ENCODE results near the gene SECISBP2.

The SECISBP2 gene

DNA sequence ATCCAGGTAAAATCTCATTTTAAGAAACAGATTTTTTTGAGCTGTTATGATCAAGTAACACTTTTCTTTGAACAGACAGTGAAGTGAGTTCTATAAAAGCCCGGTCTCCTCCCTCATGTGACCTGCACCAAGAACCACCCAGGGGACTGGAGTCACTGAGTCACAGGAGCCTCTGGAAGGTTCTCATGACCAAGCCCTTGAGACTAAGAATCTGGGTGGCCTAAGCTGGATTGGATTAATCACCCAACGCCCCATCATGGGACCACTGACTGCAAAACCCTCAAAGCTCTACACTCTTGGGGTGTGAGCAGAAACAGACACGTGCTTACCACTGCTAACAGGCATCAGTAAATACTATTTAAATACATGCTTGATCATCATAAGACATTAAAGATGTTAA lies 48.4 kb downstream of the SECISBP2 start (continued):
- TF ChIP-seq, protein P1, sequence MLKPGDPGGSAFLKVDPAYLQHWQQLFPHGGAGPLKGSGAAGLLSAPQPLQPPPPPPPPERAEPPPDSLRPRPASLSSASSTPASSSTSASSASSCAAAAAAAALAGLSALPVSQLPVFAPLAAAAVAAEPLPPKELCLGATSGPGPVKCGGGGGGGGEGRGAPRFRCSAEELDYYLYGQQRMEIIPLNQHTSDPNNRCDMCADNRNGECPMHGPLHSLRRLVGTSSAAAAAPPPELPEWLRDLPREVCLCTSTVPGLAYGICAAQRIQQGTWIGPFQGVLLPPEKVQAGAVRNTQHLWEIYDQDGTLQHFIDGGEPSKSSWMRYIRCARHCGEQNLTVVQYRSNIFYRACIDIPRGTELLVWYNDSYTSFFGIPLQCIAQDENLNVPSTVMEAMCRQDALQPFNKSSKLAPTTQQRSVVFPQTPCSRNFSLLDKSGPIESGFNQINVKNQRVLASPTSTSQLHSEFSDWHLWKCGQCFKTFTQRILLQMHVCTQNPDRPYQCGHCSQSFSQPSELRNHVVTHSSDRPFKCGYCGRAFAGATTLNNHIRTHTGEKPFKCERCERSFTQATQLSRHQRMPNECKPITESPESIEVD (tag by site-specific recombination; IDR thresholded peaks at IDR 0.05), result no peak
- no peak for TF ChIP-seq GFI1B (tag by site-specific recombination; IDR thresholded peaks at IDR 0.05)
- no peak for TF ChIP-seq ZNF10 (tag by site-specific recombination; IDR thresholded peaks at IDR 0.05)

DNA sequence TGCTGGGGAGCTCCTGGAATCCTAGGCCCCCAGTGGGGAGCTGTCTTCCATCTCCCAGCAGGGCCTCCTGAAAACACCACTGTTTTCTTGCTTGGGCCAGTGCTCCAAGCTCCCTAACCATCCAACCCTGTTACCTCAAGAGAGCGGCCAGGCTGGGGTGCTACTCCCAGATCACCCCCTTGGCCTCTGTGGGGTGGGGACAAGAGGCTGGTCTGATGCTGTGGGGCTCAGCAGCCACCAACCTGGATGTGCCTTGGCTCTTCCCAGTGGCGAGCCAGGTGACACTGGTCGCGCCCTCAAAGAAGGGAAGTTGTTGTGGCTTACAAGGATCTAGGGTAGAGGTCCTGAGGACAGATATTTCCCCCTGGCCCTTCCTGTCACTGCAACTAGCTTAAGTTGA lies 49.0 kb downstream of the SECISBP2 start:
- H3K9me3 ChIP-seq (ENCODE audit: control insufficient read depth, insufficient read depth, low read depth, low read length), result no peaks in the 10 kb centered on the region
- H3K36me3 ChIP-seq (ENCODE audit: control insufficient read depth in 2 of 2, insufficient read depth in 1 of 2, low read length in 2 of 2), result peaks cover 0 to 10% of the 10 kb centered on the region in 2 experiments; a peak in 2 of 3 replicates
- no peaks in the 10 kb centered on the region for H3K4me1 ChIP-seq (ENCODE audit: control insufficient read depth, insufficient read depth, low read length)
- TF ChIP-seq KLF10 (tag by site-specific recombination; IDR thresholded peaks at IDR 0.05) (no peak), ZNF112 (tag by site-specific recombination; IDR thresholded peaks at IDR 0.05) (no peak), GFI1B (tag by site-specific recombination; IDR thresholded peaks at IDR 0.05) (no peak)
- TF ChIP-seq, protein P2, sequence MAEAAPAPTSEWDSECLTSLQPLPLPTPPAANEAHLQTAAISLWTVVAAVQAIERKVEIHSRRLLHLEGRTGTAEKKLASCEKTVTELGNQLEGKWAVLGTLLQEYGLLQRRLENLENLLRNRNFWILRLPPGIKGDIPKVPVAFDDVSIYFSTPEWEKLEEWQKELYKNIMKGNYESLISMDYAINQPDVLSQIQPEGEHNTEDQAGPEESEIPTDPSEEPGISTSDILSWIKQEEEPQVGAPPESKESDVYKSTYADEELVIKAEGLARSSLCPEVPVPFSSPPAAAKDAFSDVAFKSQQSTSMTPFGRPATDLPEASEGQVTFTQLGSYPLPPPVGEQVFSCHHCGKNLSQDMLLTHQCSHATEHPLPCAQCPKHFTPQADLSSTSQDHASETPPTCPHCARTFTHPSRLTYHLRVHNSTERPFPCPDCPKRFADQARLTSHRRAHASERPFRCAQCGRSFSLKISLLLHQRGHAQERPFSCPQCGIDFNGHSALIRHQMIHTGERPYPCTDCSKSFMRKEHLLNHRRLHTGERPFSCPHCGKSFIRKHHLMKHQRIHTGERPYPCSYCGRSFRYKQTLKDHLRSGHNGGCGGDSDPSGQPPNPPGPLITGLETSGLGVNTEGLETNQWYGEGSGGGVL (tag by site-specific recombination; IDR thresholded peaks at IDR 0.05), result no peak
- CTCF ChIA-PET, result interaction anchor here (0.6 kb wide), 1 partner anchor 1084 kb away, joined by 5 read pairs; no protein-coding TSS in a partner anchor
- H3K27ac ChIP-seq (ENCODE audit: extremely low read depth, low read depth, low read length), result no peak overlapping the region
- POLR2A ChIA-PET, result no interaction called here
- H3K4me3 ChIP-seq (ENCODE audit: low read depth, low read length), result no peak overlapping the region

DNA sequence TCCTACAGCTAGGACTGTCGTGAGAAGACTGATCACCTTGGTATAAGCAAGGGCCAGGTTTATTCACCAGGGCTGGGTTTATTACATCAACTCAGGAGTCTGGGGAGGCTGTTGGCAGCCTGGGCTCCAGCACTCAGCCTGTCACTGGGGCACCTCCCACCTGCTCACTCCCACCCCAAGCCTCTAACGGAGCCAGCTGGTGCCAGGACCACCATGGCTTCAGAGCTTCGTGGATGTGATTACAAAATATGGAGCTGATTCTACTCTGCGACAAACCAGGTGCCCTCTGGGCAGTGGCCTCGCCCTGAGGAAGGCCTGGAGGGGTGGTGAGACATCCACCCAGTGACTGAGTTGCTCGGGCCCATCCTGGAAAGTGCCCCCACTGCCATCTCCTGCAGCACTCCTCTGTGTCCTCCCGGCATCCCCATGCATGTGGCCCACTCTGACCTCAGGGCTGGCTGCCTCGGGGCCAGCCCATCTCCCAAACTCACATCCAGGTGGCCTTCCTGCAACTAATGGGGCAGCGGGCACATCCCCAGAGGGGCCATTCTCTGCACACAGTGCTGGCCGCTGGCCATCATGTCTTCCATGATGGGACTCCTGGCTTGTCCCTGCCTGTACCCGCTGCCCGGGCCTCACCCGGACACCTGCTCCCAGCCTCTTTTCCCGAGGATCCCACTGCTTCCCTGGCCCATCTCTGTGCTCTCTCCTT lies 49.6 kb downstream of the SECISBP2 start:
- ChIA-PET CTCF (interaction anchor here (1.6 kb wide), 1 partner anchor 180 kb away, joined by 6 read pairs; no protein-coding TSS in a partner anchor), POLR2A (no interaction called here)
- no peaks in the 10 kb centered on the region for H3K4me1 ChIP-seq (ENCODE audit: control insufficient read depth, insufficient read depth, low read length)
- no peak overlapping the region for H3K27ac ChIP-seq (ENCODE audit: extremely low read depth, low read depth, low read length)
- no peaks in the 10 kb centered on the region for H3K9me3 ChIP-seq (ENCODE audit: control insufficient read depth, insufficient read depth, low read depth, low read length)
- H3K36me3 ChIP-seq (ENCODE audit: control insufficient read depth in 2 of 2, insufficient read depth in 1 of 2, low read length in 2 of 2), result peaks cover 0 to 6% of the 10 kb centered on the region in 2 experiments; a peak in 2 of 3 replicates
- H3K4me3 ChIP-seq (ENCODE audit: low read depth, low read length), result no peak overlapping the region
- TF ChIP-seq ZNF747 (tag by site-specific recombination; IDR thresholded peaks at IDR 0.05) (no peak), HOXA7 (CRISPR knock-in tag; IDR thresholded peaks at IDR 0.05; ENCODE audit: borderline replicate concordance) (no peak)

DNA sequence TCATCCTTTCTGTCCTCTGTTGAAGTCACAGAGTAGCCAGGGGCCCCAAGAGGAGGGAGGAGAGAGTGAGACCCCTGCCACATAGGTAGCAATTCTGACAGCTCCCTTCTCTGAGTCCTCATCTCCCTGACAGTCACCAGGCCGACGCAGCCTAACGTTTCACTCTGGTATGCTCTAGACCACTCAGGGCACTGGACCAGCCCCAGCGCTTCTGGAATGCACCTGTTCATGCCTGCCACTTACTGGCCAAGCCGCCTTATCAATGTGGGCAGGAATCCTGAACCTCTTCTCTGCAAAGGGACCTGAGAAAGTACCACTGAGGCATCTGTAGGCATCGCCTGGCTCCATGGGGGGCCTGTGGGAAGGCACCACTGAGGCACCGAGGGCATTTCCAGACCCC lies 50.2 kb downstream of the SECISBP2 start:
- ChIA-PET CTCF (interaction anchor here (1.6 kb wide), 1 partner anchor 180 kb away, joined by 6 read pairs; no protein-coding TSS in a partner anchor), POLR2A (no interaction called here)
- Histone ChIP-seq H3K4me1 (ENCODE audit: control insufficient read depth, insufficient read depth, low read length) (no peaks in the 10 kb centered on the region), H3K9me3 (ENCODE audit: control insufficient read depth, insufficient read depth, low read depth, low read length) (no peaks in the 10 kb centered on the region), H3K4me3 (ENCODE audit: low read depth, low read length) (no peak overlapping the region), H3K27ac (ENCODE audit: extremely low read depth, low read depth, low read length) (no peak overlapping the region), H3K36me3 (ENCODE audit: control insufficient read depth in 2 of 2, insufficient read depth in 1 of 2, low read length in 2 of 2) (peaks cover 0 to 5% of the 10 kb centered on the region in 2 experiments; a peak in 2 of 3 replicates)
- TF ChIP-seq ZNF112 (tag by site-specific recombination; IDR thresholded peaks at IDR 0.05), result no peak
- TF ChIP-seq ZBTB20 (tag by site-specific recombination; IDR thresholded peaks at IDR 0.05), result no peak
- TF ChIP-seq MEIS1 (CRISPR knock-in tag; IDR thresholded peaks at IDR 0.05; ENCODE audit: borderline replicate concordance), result no peak
- TF ChIP-seq, protein P3, sequence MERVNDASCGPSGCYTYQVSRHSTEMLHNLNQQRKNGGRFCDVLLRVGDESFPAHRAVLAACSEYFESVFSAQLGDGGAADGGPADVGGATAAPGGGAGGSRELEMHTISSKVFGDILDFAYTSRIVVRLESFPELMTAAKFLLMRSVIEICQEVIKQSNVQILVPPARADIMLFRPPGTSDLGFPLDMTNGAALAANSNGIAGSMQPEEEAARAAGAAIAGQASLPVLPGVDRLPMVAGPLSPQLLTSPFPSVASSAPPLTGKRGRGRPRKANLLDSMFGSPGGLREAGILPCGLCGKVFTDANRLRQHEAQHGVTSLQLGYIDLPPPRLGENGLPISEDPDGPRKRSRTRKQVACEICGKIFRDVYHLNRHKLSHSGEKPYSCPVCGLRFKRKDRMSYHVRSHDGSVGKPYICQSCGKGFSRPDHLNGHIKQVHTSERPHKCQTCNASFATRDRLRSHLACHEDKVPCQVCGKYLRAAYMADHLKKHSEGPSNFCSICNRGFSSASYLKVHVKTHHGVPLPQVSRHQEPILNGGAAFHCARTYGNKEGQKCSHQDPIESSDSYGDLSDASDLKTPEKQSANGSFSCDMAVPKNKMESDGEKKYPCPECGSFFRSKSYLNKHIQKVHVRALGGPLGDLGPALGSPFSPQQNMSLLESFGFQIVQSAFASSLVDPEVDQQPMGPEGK (tag by site-specific recombination; IDR thresholded peaks at IDR 0.05), result no peak
- TF ChIP-seq, protein P4, sequence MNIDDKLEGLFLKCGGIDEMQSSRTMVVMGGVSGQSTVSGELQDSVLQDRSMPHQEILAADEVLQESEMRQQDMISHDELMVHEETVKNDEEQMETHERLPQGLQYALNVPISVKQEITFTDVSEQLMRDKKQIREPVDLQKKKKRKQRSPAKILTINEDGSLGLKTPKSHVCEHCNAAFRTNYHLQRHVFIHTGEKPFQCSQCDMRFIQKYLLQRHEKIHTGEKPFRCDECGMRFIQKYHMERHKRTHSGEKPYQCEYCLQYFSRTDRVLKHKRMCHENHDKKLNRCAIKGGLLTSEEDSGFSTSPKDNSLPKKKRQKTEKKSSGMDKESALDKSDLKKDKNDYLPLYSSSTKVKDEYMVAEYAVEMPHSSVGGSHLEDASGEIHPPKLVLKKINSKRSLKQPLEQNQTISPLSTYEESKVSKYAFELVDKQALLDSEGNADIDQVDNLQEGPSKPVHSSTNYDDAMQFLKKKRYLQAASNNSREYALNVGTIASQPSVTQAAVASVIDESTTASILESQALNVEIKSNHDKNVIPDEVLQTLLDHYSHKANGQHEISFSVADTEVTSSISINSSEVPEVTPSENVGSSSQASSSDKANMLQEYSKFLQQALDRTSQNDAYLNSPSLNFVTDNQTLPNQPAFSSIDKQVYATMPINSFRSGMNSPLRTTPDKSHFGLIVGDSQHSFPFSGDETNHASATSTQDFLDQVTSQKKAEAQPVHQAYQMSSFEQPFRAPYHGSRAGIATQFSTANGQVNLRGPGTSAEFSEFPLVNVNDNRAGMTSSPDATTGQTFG (tag by site-specific recombination; IDR thresholded peaks at IDR 0.05; ENCODE audit: borderline replicate concordance), result no peak
- no peak for TF ChIP-seq ZNF785 (tag by site-specific recombination; IDR thresholded peaks at IDR 0.05)
- no peak for TF ChIP-seq KLF8 (tag by site-specific recombination; IDR thresholded peaks at IDR 0.05)
- no peak for TF ChIP-seq ZNF433 (tag by site-specific recombination; IDR thresholded peaks at IDR 0.05; ENCODE audit: low read depth)
- TF ChIP-seq ZNF560 (tag by site-specific recombination; IDR thresholded peaks at IDR 0.05; ENCODE audit: borderline replicate concordance), result no peak
- no peak for TF ChIP-seq ZNF629 (tag by site-specific recombination; IDR thresholded peaks at IDR 0.05)
- TF ChIP-seq PRDM1 (tag by site-specific recombination; IDR thresholded peaks at IDR 0.05), result no peak
- TF ChIP-seq BCL11A (tag by site-specific recombination; IDR thresholded peaks at IDR 0.05; ENCODE audit: low read depth), result no peak
